Mesenchymal stem cell (in vitro differentiated cells and primary cell): ENCODE results near the gene GTF3C5.
"Not testable (repeated sequence)": the region's sequence is repeated elsewhere in the genome, so short reads cannot be mapped to it uniquely, and the experiment has no call there.

ENCODE experiments used
- DNase-seq: peaks from one replicate; pipeline ENCODE4 v3.0.0-alpha.2; 2013
- H2AFZ ChIP-seq: one replicate; pipeline ENCODE4 v1.6.1; 2013; ENCODE audit warnings: low read depth, mild to moderate bottlenecking, control low read depth, inconsistent platforms, low read length, moderate library complexity
- H2AK5ac ChIP-seq: 2 replicates; pipeline ENCODE4 v1.6.1; 2013; ENCODE audit warnings: low read length, moderate library complexity, mild to moderate bottlenecking, inconsistent platforms; ENCODE audit not compliant: severe bottlenecking
- H2BK120ac ChIP-seq: one replicate; pipeline ENCODE4 v1.6.1; 2013; ENCODE audit warnings: low read depth, mild to moderate bottlenecking, inconsistent platforms, low read length, moderate library complexity
- H2BK12ac ChIP-seq, 2 experiments: one replicate each; pipeline ENCODE4 v1.6.1; 2013; ENCODE audit warnings: inconsistent platforms in 2 of 2, low read length in 2 of 2, mild to moderate bottlenecking in 2 of 2, moderate library complexity in 2 of 2, control low read depth in 1 of 2
- H2BK15ac ChIP-seq: one replicate; pipeline ENCODE4 v1.6.1; 2013; ENCODE audit warnings: mild to moderate bottlenecking, low read depth, inconsistent platforms; ENCODE audit not compliant: poor library complexity, severe bottlenecking
- H2BK5ac ChIP-seq: 2 replicates; pipeline ENCODE4 v1.6.1; 2013; ENCODE audit warnings: low read depth, mild to moderate bottlenecking, low read length, control low read depth, inconsistent platforms; ENCODE audit not compliant: poor library complexity, severe bottlenecking
- H3K14ac ChIP-seq, 2 experiments: one replicate each; pipeline ENCODE4 v1.6.1; 2013; ENCODE audit warnings: inconsistent platforms in 2 of 2, low read length in 2 of 2, control low read depth in 1 of 2, mild to moderate bottlenecking in 1 of 2, moderate library complexity in 1 of 2
- H3K18ac ChIP-seq, 2 experiments: one replicate each; pipeline ENCODE4 v1.6.1; 2013; ENCODE audit warnings: inconsistent platforms in 2 of 2, low read length in 2 of 2, control low read depth in 1 of 2, low read depth in 1 of 2, mild to moderate bottlenecking in 1 of 2
- H3K23ac ChIP-seq, 2 experiments: one replicate each; pipeline ENCODE4 v1.6.1; 2013; ENCODE audit warnings: inconsistent platforms in 2 of 2, low read length in 2 of 2, mild to moderate bottlenecking in 2 of 2, moderate library complexity in 2 of 2, control low read depth in 1 of 2
- H3K27ac ChIP-seq: 2 replicates; pipeline ENCODE4 v1.5.1; 2013; ENCODE audit warnings: mild to moderate bottlenecking, moderate library complexity, low read length, control low read depth, inconsistent platforms; ENCODE audit not compliant: poor library complexity, severe bottlenecking
- H3K27me3 ChIP-seq, 2 experiments: 2 replicates each; pipeline versions ENCODE4 v1.6.1 to v1.7.0; 2013; ENCODE audit warnings: low read length in 2 of 2, mild to moderate bottlenecking in 2 of 2, moderate library complexity in 2 of 2, control low read depth in 1 of 2, inconsistent platforms in 1 of 2; ENCODE audit not compliant: control insufficient read depth in 1 of 2, insufficient read depth in 1 of 2
- H3K36me3 ChIP-seq, 2 experiments: 2 replicates each; pipeline versions ENCODE4 v1.6.1 to v1.7.0; 2013; ENCODE audit warnings: low read length in 2 of 2, control low read depth in 1 of 2, inconsistent platforms in 1 of 2, low read depth in 1 of 2, mild to moderate bottlenecking in 1 of 2; ENCODE audit not compliant: insufficient read depth in 2 of 2, control insufficient read depth in 1 of 2
- H3K4ac ChIP-seq, 2 experiments: one replicate each; pipeline ENCODE4 v1.6.1; 2013; ENCODE audit warnings: inconsistent platforms in 2 of 2, low read length in 2 of 2, mild to moderate bottlenecking in 2 of 2, moderate library complexity in 2 of 2, control low read depth in 1 of 2, low read depth in 1 of 2
- H3K4me1 ChIP-seq: 2 replicates; pipeline ENCODE4 v1.6.1; 2013; ENCODE audit warnings: low read depth, low read length, control low read depth; ENCODE audit not compliant: control insufficient read depth, insufficient read depth
- H3K4me2 ChIP-seq: 2 replicates; pipeline ENCODE4 v1.6.1; 2013; ENCODE audit warnings: low read length, mild to moderate bottlenecking, inconsistent platforms; ENCODE audit not compliant: poor library complexity, severe bottlenecking
- H3K4me3 ChIP-seq, 2 experiments: 2 replicates each; pipeline versions ENCODE4 v1.5.1 to v1.7.0; 2013; ENCODE audit warnings: low read length in 2 of 2, mild to moderate bottlenecking in 2 of 2, control low read depth in 1 of 2, low read depth in 1 of 2; ENCODE audit not compliant: insufficient read depth in 1 of 2
- H3K79me1 ChIP-seq: replicated peaks from 2 replicates; pipeline ENCODE4 v1.6.1; 2013; ENCODE audit warnings: mild to moderate bottlenecking, control low read depth, low read length, inconsistent platforms; ENCODE audit not compliant: poor library complexity, severe bottlenecking
- H3K9ac ChIP-seq: 2 replicates; pipeline ENCODE4 v1.7.0; 2013; ENCODE audit warnings: mild to moderate bottlenecking, low read length, moderate library complexity
- H3K9me3 ChIP-seq: 2 replicates; pipeline ENCODE4 v1.7.0; 2013; ENCODE audit warnings: mild to moderate bottlenecking, low read length; ENCODE audit not compliant: control insufficient read depth
- H4K8ac ChIP-seq: one replicate; pipeline ENCODE4 v1.6.1; 2013; ENCODE audit warnings: inconsistent platforms, mild to moderate bottlenecking, low read length, moderate library complexity
- H4K91ac ChIP-seq: one replicate; pipeline ENCODE4 v1.6.1; 2013; ENCODE audit warnings: mild to moderate bottlenecking, low read length, inconsistent platforms
- WGBS: methylation state at CpG from one replicate; pipeline ENCODE4 v1.1.7; 2013; ENCODE audit warnings: mixed read lengths; 5-methylcytosine and 5-hydroxymethylcytosine counted together

Gene GTF3C5

DNA sequence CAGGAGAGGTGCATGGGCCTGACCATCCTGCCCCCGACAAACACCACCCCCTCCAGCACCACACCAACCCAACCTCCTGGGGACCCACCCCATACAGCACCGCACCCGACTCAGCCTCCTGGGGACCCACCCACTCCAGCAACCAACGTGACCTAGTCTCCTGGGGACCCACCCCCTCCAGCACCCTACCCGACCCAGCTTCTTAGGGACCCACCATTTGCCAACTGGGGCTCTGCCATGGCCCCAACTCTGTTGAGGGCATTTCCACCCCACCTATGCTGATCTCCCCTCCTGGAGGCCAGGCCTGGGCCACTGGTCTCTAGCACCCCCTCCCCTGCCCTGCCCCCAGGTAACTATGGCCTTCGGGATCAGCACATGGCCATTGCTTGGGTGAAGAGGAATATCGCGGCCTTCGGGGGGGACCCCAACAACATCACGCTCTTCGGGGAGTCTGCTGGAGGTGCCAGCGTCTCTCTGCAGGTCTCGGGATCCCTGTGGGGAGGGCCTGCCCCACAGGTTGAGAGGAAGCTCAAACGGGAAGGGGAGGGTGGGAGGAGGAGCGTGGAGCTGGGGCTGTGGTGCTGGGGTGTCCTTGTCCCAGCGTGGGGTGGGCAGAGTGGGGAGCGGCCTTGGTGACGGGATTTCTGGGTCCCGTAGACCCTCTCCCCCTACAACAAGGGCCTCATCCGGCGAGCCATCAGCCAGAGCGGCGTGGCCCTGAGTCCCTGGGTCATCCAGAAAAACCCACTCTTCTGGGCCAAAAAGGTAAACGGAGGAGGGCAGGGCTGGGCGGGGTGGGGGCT is 35.6 kb downstream of the GTF3C5 start:
- H3K23ac ChIP-seq, result no peak overlapping the region
- no peak overlapping the region for H2BK15ac ChIP-seq
- H3K27ac ChIP-seq, result no peak overlapping the region
- no peaks in the 10 kb centered on the region for H3K79me1 ChIP-seq
- H4K91ac ChIP-seq, result no peak overlapping the region
- no peak overlapping the region for H3K14ac ChIP-seq
- H3K9ac ChIP-seq, result no peak overlapping the region
- H3K4ac ChIP-seq, result no peak overlapping the region
- H4K8ac ChIP-seq, result no peak overlapping the region
- no peak overlapping the region for H2BK5ac ChIP-seq
- H3K9me3 ChIP-seq, result no peaks in the 10 kb centered on the region
- H3K18ac ChIP-seq, result no peak overlapping the region
- 97% methylated on average over 22 of the region's 25 CpGs for WGBS
- no peak overlapping the region for H2AK5ac ChIP-seq
- no peak overlapping the region for H2BK12ac ChIP-seq
- H3K27me3 ChIP-seq, result no peaks in the 10 kb centered on the region
- H3K36me3 ChIP-seq, result peaks cover 0 to 27% of the 10 kb centered on the region in 2 experiments
- H3K4me1 ChIP-seq, result peaks cover 5% of the 10 kb centered on the region
- H2AFZ ChIP-seq, result no peak overlapping the region
- DNase-seq, result no peak
- no peak overlapping the region for H3K4me2 ChIP-seq
- H2BK120ac ChIP-seq, result peak overlapping the region; percentile 68
- H3K4me3 ChIP-seq, result no peak overlapping the region

DNA sequence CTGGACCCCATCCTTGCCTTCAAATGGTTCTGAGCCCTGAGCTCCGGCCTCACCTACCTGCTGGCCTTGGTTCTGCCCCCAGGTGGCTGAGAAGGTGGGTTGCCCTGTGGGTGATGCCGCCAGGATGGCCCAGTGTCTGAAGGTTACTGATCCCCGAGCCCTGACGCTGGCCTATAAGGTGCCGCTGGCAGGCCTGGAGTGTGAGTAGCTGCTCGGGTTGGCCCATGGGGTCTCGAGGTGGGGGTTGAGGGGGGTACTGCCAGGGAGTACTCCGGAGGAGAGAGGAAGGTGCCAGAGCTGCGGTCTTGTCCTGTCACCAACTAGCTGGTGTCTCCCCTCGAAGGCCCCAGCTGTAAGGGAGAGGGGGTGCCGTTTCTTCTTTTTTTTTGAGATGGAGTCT is 36.2 kb downstream of the GTF3C5 start:
- H2AFZ ChIP-seq, result no peak overlapping the region
- peak overlapping the region; percentile 55 for H4K8ac ChIP-seq
- H3K79me1 ChIP-seq, result no peaks in the 10 kb centered on the region
- H3K23ac ChIP-seq, result no peak overlapping the region
- H3K4ac ChIP-seq, result no peak overlapping the region
- no peak overlapping the region for H2AK5ac ChIP-seq
- no peak overlapping the region for H3K18ac ChIP-seq
- H3K4me3 ChIP-seq, result no peak overlapping the region
- no peak overlapping the region for H3K9ac ChIP-seq
- no peaks in the 10 kb centered on the region for H3K27me3 ChIP-seq
- H2BK12ac ChIP-seq, result no peak overlapping the region
- H3K4me1 ChIP-seq, result peaks cover 2% of the 10 kb centered on the region
- H2BK15ac ChIP-seq, result no peak overlapping the region
- DNase-seq, result no peak
- H3K14ac ChIP-seq, result no peak overlapping the region
- no peak overlapping the region for H4K91ac ChIP-seq
- no peak overlapping the region for H2BK5ac ChIP-seq
- no peaks in the 10 kb centered on the region for H3K9me3 ChIP-seq
- H3K4me2 ChIP-seq, result no peak overlapping the region
- no peak overlapping the region for H3K27ac ChIP-seq
- WGBS, result 97% methylated on average over 10 of the region's 11 CpGs
- H2BK120ac ChIP-seq, result no peak overlapping the region
- peaks cover 0 to 30% of the 10 kb centered on the region in 2 experiments for H3K36me3 ChIP-seq

DNA sequence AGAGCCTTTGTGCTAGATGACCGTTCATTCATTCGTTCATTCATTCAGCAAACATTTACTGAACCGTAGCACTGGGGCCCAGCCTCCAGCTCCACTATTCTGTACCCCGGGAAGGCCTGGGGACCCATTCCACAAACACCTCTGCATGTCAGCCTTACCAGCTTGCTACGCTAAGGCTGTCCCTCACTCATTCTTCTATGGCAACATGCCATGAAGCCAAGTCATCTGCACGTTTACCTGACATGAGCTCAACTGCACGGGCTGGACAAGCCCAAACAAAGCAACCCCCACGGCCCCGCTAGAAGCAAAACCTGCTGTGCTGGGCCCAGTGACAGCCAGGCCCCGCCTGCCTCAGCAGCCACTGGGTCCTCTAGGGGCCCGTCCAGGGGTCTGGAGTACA is 37.0 kb downstream of the GTF3C5 start:
- no peak overlapping the region for H4K8ac ChIP-seq
- no peak overlapping the region for H3K9ac ChIP-seq
- H4K91ac ChIP-seq, result no peak overlapping the region
- H3K9me3 ChIP-seq, result no peaks in the 10 kb centered on the region
- peaks cover 2% of the 10 kb centered on the region for H3K4me1 ChIP-seq
- no peaks in the 10 kb centered on the region for H3K79me1 ChIP-seq
- H2BK15ac ChIP-seq, result no peak overlapping the region
- H3K23ac ChIP-seq, result no peak overlapping the region
- no peak overlapping the region for H2AFZ ChIP-seq
- H2BK5ac ChIP-seq, result no peak overlapping the region
- H2BK12ac ChIP-seq, result no peak overlapping the region
- H3K27me3 ChIP-seq, result no peaks in the 10 kb centered on the region
- H2AK5ac ChIP-seq, result no peak overlapping the region
- H2BK120ac ChIP-seq, result no peak overlapping the region
- H3K27ac ChIP-seq, result no peak overlapping the region
- peaks cover 0 to 30% of the 10 kb centered on the region in 2 experiments for H3K36me3 ChIP-seq
- no peak overlapping the region for H3K4me3 ChIP-seq
- no peak overlapping the region for H3K4me2 ChIP-seq
- 92% methylated on average over 9 of the region's 11 CpGs for WGBS
- H3K14ac ChIP-seq, result no peak overlapping the region
- no peak for DNase-seq
- H3K18ac ChIP-seq, result no peak overlapping the region
- no peak overlapping the region for H3K4ac ChIP-seq

GRCh38 chr9:133068431-133068830 is 37.6 kb downstream of the GTF3C5 start:
- not testable (repeated sequence) for H2BK120ac ChIP-seq, H3K4me3 ChIP-seq, H4K8ac ChIP-seq, H3K23ac ChIP-seq, H3K79me1 ChIP-seq, H3K4me1 ChIP-seq, H2BK15ac ChIP-seq, H3K4ac ChIP-seq, H3K9me3 ChIP-seq, H2BK12ac ChIP-seq, H3K27ac ChIP-seq, H2AFZ ChIP-seq, H2AK5ac ChIP-seq, H3K4me2 ChIP-seq, H3K27me3 ChIP-seq, H3K14ac ChIP-seq, H2BK5ac ChIP-seq, H3K18ac ChIP-seq, DNase-seq, H4K91ac ChIP-seq, H3K9ac ChIP-seq
- no CpG with 5 or more reads among the region's 15 CpGs for WGBS
- H3K36me3 ChIP-seq, result peaks cover 0 to 26% of the 10 kb centered on the region in 2 experiments
